ENCODE measurements around the gene SEMA4B. TPM values are rescaled to one million over a fixed set of nuclear protein-coding genes. Genes with fewer than 3 reads are reported as not detected.

SEMA4B gene
- total and polyA plus RNA-seq, 2 experiments from 2014 or later: 16.7 to 48.2 TPM

DNA sequence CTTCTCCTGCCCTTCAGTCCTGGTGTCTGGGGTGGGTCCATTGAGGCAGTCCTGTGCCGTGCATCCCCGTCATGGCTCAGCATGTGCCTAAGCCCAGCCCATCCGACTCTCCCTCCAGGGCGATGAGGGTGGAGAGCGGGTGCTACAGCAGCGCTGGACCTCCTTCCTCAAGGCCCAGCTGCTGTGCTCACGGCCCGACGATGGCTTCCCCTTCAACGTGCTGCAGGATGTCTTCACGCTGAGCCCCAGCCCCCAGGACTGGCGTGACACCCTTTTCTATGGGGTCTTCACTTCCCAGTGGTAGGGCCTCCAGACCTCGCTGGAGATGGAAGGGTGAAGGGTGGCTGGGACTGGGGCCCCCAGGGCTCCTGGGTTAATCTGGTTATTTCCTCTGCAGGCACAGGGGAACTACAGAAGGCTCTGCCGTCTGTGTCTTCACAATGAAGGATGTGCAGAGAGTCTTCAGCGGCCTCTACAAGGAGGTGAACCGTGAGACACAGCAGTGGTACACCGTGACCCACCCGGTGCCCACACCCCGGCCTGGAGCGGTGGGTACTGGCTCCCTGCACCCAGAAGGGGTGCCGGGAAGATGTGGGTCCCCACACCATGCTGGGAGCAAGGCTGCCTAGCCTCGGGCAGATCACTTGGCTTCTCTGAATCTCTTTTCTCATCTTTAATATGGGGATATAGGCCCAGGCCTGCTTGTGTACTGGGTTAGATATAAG is 22.5 kb downstream of the SEMA4B start:
- H2AFZ ChIP-seq: no peak overlapping the region
- no peaks in the 10 kb centered on the region for H3K9me2 ChIP-seq (ENCODE audit: insufficient read depth)
- DNase-seq (ENCODE audit: low spot score) (no peak), ATAC-seq (no peak)
- Mint-ChIP-seq H3K27ac (no peak overlapping the region), H3K36me3 (ENCODE audit: low read depth) (peaks cover 26% of the 10 kb centered on the region), H3K4me3 (no peak overlapping the region), H3K9me3 (no peaks in the 10 kb centered on the region), H3K27me3 (ENCODE audit: insufficient read depth, low read depth, poor library complexity) (peaks cover 7% of the 10 kb centered on the region), H3K4me1 (peaks cover 7% of the 10 kb centered on the region)
- TF ChIP-seq CREB1 (CRISPR knock-in tag; IDR thresholded peaks at IDR 0.05; ENCODE audit: low read depth) (no peak), CTCF (conservative IDR thresholded peaks at IDR 0.05; ENCODE audit: low read depth in 2 of 2) (no peak), ZNF114 (CRISPR knock-in tag; IDR thresholded peaks at IDR 0.05) (no peak), NANOG (IDR thresholded peaks at IDR 0.05; ENCODE audit: borderline replicate concordance) (no peak), ZNF331 (CRISPR knock-in tag; IDR thresholded peaks at IDR 0.05; ENCODE audit: low read depth) (no peak), EZH2 (IDR thresholded peaks at IDR 0.05; ENCODE audit: low read depth, unreplicated experiment) (no peak), STAT1 (IDR thresholded peaks at IDR 0.05; ENCODE audit: unreplicated experiment) (no peak), EZH2phosphoT487 (IDR thresholded peaks at IDR 0.05; ENCODE audit: unreplicated experiment) (no peak), JUNB (IDR thresholded peaks at IDR 0.05; ENCODE audit: unreplicated experiment) (no peak), POLR2AphosphoS5 (IDR thresholded peaks at IDR 0.05; ENCODE audit: low read depth) (no peak)
- TF ChIP-seq, protein P1, sequence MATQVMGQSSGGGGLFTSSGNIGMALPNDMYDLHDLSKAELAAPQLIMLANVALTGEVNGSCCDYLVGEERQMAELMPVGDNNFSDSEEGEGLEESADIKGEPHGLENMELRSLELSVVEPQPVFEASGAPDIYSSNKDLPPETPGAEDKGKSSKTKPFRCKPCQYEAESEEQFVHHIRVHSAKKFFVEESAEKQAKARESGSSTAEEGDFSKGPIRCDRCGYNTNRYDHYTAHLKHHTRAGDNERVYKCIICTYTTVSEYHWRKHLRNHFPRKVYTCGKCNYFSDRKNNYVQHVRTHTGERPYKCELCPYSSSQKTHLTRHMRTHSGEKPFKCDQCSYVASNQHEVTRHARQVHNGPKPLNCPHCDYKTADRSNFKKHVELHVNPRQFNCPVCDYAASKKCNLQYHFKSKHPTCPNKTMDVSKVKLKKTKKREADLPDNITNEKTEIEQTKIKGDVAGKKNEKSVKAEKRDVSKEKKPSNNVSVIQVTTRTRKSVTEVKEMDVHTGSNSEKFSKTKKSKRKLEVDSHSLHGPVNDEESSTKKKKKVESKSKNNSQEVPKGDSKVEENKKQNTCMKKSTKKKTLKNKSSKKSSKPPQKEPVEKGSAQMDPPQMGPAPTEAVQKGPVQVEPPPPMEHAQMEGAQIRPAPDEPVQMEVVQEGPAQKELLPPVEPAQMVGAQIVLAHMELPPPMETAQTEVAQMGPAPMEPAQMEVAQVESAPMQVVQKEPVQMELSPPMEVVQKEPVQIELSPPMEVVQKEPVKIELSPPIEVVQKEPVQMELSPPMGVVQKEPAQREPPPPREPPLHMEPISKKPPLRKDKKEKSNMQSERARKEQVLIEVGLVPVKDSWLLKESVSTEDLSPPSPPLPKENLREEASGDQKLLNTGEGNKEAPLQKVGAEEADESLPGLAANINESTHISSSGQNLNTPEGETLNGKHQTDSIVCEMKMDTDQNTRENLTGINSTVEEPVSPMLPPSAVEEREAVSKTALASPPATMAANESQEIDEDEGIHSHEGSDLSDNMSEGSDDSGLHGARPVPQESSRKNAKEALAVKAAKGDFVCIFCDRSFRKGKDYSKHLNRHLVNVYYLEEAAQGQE (IDR thresholded peaks at IDR 0.05; ENCODE audit: unreplicated experiment): no peak
- TF ChIP-seq, protein P2, sequence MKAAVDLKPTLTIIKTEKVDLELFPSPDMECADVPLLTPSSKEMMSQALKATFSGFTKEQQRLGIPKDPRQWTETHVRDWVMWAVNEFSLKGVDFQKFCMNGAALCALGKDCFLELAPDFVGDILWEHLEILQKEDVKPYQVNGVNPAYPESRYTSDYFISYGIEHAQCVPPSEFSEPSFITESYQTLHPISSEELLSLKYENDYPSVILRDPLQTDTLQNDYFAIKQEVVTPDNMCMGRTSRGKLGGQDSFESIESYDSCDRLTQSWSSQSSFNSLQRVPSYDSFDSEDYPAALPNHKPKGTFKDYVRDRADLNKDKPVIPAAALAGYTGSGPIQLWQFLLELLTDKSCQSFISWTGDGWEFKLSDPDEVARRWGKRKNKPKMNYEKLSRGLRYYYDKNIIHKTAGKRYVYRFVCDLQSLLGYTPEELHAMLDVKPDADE (IDR thresholded peaks at IDR 0.05): no peak
- TF ChIP-seq, protein P3, sequence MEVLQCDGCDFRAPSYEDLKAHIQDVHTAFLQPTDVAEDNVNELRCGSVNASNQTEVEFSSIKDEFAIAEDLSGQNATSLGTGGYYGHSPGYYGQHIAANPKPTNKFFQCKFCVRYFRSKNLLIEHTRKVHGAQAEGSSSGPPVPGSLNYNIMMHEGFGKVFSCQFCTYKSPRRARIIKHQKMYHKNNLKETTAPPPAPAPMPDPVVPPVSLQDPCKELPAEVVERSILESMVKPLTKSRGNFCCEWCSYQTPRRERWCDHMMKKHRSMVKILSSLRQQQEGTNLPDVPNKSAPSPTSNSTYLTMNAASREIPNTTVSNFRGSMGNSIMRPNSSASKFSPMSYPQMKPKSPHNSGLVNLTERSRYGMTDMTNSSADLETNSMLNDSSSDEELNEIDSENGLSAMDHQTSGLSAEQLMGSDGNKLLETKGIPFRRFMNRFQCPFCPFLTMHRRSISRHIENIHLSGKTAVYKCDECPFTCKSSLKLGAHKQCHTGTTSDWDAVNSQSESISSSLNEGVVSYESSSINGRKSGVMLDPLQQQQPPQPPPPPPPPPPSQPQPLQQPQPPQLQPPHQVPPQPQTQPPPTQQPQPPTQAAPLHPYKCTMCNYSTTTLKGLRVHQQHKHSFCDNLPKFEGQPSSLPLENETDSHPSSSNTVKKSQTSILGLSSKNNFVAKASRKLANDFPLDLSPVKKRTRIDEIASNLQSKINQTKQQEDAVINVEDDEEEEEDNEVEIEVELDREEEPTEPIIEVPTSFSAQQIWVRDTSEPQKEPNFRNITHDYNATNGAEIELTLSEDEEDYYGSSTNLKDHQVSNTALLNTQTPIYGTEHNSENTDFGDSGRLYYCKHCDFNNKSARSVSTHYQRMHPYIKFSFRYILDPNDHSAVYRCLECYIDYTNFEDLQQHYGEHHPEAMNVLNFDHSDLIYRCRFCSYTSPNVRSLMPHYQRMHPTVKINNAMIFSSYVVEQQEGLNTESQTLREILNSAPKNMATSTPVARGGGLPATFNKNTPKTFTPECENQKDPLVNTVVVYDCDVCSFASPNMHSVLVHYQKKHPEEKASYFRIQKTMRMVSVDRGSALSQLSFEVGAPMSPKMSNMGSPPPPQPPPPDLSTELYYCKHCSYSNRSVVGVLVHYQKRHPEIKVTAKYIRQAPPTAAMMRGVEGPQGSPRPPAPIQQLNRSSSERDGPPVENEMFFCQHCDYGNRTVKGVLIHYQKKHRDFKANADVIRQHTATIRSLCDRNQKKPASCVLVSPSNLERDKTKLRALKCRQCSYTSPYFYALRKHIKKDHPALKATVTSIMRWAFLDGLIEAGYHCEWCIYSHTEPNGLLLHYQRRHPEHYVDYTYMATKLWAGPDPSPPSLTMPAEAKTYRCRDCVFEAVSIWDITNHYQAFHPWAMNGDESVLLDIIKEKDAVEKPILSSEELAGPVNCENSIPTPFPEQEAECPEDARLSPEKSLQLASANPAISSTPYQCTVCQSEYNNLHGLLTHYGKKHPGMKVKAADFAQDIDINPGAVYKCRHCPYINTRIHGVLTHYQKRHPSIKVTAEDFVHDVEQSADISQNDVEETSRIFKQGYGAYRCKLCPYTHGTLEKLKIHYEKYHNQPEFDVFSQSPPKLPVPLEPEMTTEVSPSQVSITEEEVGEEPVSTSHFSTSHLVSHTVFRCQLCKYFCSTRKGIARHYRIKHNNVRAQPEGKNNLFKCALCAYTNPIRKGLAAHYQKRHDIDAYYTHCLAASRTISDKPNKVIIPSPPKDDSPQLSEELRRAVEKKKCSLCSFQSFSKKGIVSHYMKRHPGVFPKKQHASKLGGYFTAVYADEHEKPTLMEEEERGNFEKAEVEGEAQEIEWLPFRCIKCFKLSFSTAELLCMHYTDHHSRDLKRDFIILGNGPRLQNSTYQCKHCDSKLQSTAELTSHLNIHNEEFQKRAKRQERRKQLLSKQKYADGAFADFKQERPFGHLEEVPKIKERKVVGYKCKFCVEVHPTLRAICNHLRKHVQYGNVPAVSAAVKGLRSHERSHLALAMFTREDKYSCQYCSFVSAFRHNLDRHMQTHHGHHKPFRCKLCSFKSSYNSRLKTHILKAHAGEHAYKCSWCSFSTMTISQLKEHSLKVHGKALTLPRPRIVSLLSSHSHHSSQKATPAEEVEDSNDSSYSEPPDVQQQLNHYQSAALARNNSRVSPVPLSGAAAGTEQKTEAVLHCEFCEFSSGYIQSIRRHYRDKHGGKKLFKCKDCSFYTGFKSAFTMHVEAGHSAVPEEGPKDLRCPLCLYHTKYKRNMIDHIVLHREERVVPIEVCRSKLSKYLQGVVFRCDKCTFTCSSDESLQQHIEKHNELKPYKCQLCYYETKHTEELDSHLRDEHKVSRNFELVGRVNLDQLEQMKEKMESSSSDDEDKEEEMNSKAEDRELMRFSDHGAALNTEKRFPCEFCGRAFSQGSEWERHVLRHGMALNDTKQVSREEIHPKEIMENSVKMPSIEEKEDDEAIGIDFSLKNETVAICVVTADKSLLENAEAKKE (CRISPR knock-in tag; IDR thresholded peaks at IDR 0.05): no peak
- H3K27ac ChIP-seq (ENCODE audit: low read depth): no peak overlapping the region
- H3K4me1 ChIP-seq (ENCODE audit: insufficient read depth): no peaks in the 10 kb centered on the region; the same call in 1 of the 2 replicates
- no peaks in the 10 kb centered on the region; the same call in 1 of the 2 replicates for H4K20me1 ChIP-seq (replicated peaks; ENCODE audit: insufficient read depth)
- H3K4me3 ChIP-seq: no peak overlapping the region
- no peak overlapping the region for H3K4me2 ChIP-seq
- no peaks in the 10 kb centered on the region for H3K79me2 ChIP-seq (replicated peaks; ENCODE audit: insufficient read depth)
- H3K27me3 ChIP-seq (ENCODE audit: insufficient read depth): no peaks in the 10 kb centered on the region
- H3K36me3 ChIP-seq (ENCODE audit: insufficient read depth): peaks cover 9% of the 10 kb centered on the region
- no peaks in the 10 kb centered on the region for H3F3A ChIP-seq (replicated peaks; ENCODE audit: low read depth)

All from GM23338 (cell line).